Retinal pigment epithelial cell (primary cell): Measurements from ENCODE around the gene COL6A2.
"Not testable (repeated sequence)": the region's sequence is repeated elsewhere in the genome, so short reads cannot be mapped to it uniquely, and the experiment has no call there.

ENCODE experiments used
- DNase-seq: peaks from one replicate; pipeline ENCODE4 v3.0.0-alpha.2; 2010; ENCODE audit warnings: low read depth
- H3K4me3 ChIP-seq: 2 replicates; pipeline ENCODE4 v1.5.1; 2011; ENCODE audit warnings: mild to moderate bottlenecking, low read length, control low read depth, moderate library complexity
- TF ChIP-seq, protein P1 (sequence below): conservative IDR thresholded peaks from 2 replicates; pipeline ENCODE4 v1.5.1; 2011; ENCODE audit warnings: low read depth, low read length, control low read depth, inconsistent platforms

Gene COL6A2

DNA sequence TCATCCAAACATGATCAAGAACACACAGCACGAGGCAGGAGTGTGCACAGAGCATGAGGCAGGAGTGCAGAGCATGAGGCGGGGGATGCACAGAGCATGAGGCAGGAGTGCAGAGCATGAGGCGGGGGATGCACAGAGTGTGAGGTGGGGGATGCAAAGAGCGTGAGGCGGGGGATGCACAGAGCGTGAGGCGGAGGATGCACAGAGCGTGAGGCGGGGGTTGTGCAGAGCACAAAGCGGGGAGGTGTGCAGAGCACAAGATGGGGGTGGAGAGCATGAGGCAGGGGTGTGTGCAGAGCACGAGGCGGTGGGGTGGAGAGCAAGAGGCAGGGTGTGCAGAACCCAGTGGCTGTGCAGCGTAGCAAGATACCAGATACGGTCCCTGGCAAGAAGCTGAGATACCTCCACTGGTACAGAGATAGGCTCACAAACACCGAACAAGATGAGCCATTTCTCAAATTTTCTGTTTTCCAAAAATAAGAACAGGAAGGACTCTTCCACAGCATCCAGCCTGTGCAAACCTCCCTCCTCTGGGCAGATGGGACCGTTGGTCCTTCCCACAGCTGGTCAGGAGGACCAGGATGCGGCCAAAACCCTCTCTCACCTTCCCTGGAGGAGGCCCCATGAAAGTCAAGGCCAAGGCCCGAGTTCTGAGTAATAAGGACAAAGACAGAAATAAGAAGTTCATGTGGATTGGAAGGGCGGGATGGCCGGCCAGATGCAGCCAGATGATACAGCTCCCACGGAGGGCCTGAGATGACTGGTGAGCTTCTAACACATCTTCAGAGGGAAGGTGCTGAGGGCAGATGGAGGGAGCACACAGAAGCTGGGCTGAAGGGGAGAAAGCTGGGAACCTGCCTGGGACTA lies 74.3 kb downstream of the COL6A2 start:
- no peak overlapping the region for H3K4me3 ChIP-seq
- DNase-seq, result no peak
- TF ChIP-seq, protein P1, sequence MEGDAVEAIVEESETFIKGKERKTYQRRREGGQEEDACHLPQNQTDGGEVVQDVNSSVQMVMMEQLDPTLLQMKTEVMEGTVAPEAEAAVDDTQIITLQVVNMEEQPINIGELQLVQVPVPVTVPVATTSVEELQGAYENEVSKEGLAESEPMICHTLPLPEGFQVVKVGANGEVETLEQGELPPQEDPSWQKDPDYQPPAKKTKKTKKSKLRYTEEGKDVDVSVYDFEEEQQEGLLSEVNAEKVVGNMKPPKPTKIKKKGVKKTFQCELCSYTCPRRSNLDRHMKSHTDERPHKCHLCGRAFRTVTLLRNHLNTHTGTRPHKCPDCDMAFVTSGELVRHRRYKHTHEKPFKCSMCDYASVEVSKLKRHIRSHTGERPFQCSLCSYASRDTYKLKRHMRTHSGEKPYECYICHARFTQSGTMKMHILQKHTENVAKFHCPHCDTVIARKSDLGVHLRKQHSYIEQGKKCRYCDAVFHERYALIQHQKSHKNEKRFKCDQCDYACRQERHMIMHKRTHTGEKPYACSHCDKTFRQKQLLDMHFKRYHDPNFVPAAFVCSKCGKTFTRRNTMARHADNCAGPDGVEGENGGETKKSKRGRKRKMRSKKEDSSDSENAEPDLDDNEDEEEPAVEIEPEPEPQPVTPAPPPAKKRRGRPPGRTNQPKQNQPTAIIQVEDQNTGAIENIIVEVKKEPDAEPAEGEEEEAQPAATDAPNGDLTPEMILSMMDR, result no peak

DNA sequence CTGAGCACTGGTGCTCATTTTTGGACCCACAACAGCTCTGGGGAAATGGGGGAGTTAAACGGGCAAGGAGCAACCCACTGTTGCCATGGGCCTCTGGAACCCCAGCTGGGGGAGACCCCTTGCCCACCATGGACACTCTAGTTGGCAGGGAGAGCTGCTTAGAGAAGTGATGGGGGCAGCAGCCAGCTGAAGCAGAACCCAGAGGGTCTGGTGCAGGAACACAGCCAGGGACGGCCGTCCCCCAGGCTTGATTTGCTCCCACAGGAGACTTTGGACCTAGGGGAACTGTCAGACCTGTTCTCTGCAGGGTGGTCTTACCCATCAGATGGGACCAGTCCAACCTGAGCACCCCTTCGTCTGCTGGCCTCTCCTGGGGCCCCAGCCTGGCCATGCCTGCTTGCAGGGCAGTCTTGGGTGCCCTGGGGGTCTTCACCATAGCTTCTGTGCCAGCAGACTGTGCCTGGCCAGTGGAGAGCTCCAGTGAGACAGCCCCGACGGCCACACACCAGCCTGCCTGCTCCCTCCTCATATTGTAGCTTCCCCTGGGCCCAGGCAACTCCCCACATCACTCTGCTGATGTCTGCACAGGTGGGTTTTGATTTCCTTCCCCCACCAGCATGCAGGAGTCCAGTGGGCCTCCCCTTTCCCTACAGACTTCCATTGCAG lies 75.1 kb downstream of the COL6A2 start:
- no peak for DNase-seq
- no peak overlapping the region for H3K4me3 ChIP-seq
- TF ChIP-seq, protein P1, result no peak

DNA sequence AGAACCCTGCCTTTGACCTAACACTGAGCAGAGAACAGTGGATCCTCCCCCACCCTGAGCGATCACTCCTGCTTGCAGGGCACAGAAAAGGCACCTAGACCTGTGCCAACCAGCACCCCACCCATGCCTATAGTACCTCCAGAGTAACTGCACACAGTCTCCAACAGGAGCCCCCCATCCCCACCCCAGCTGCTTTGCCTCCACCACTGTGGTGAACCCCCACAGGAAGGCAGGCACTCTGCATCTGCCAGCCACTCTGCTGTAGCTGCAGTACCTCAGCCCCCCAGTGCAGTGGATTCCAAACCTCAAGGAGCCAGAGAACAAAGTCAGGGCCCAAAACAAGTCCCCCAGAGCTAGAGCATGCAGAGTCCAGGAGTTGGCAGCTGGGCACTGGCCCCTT lies 75.7 kb downstream of the COL6A2 start:
- H3K4me3 ChIP-seq, result no peak overlapping the region
- TF ChIP-seq, protein P1, result no peak
- no peak for DNase-seq

DNA sequence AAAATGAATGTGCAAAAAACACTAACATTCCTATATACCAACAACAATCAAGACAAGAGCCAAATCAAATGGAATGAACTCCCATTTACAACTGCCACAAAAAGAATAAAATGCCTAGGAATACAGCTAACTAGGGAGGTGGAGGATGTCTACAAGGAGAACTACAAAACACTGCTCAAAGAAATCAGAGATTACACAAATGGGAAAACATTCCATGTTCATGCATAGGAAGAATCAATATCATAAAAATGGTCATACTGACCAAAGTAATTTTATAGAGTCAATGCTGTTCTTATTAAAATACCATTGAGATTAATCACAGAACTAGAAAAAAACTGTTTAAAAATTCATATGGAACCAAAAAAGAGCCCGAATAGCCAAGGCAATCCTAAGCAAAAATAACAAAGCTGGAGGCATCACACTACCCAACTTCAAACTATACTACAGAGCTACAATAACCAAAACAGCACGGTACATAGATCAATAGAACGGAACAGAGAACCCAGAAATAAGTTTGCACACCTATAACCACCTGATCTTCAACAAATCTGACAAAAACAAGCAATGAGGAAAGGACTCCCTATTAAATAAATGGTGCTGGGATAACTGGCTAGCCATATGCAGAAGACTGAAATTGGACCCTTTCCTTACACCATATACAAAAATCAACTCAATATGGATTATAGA lies 78.7 kb downstream of the COL6A2 start:
- H3K4me3 ChIP-seq, DNase-seq: not testable (repeated sequence)

DNA sequence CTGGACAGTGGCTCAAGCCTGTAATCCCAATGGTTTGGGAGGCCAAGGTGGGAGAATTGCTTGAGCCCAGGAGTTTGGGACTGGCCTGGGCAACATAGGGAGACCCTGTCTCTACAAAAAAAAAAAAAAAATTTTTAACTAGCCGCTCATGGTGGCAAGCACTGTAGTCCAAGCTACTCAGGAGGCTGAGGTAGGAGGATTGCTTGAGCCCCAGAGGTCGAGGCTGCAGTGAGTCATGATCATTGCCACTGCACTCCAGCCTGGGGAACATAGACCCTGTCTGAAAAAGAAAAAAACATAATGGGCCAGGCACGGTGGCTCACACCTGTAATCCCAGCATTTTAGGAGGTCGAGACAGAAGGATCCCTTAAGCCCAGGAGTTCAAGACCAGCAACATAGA lies 81.0 kb downstream of the COL6A2 start:
- H3K4me3 ChIP-seq, result no peak overlapping the region
- no peak for DNase-seq
- TF ChIP-seq, protein P1, result no peak
